HPDE6-E6E7 (cell line): Measurements from ENCODE around the gene PDAP1.
A peak's percentile ranks its signal among the peaks of the same experiment; 100 is the strongest.
"Not testable (repeated sequence)": the region's sequence is repeated elsewhere in the genome, so short reads cannot be mapped to it uniquely, and the experiment has no call there.

Experiments used
- DNase-seq: peaks from one replicate; pipeline ENCODE4 v3.0.0; 2011; ENCODE audit warnings: missing footprints; ENCODE audit errors: extremely low spot score

PDAP1 gene

DNA sequence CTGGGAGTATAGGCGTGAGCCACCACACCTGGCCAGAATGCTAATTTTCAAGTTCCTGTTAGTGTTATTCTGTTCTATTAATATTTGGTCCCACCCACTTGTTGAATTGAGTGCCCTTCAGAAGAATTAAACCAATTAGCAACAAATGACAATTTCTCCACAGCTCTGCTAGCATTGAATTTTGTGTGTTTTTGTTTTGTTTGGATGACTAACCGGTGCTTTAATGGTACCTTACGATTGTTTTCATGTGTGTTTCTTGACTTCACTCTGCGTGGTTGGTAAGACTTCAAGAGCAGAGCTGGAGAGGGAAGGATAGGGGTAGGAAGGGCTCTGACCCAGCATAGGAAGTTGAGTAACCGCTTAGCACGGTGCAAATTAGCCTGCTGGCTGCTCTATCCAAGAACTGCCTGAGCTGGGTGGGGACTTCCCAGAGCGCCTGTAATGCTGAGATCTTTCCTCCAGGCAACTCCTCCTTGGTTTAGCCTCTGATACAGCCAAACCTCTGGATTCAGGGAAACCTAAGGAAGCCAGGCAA lies 29.3 kb downstream of the PDAP1 start:
- DNase-seq = peak; percentile 71

DNA sequence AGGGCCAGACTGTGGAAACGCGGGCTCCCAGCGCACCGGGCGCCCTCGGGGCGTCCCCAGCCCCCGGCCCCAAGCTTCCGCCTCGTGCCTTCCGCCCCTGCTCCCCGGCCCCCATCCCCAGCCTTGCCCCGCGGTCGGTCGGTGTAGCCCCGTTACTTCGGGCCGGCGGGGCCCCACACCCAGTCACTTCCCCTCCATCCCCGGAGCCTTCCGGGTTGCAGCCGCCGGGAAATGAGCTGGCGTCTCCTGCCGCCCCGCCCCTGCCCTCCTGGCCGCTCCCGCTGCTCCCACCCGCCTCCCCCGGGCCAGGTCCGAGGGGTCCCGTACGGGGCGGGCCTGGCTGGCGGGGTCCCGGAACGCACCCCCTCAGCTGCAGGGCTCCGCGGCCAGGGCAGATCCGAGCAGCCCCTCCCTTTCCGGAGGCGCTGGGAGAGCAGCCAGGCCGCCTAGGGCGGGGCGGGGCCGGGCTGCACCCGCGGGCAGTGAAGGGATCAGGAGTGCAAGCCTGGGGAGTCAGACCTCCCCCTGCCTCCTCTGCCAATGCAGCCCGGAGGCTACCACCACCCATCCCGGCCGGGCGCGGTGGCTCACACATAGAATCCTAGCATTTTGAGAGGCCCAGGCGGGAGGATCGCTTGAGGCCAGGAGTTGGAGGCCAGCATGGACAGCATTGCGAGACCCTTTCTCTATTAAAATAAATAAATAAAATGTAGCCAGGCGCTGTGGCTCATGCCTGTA lies 33.2 kb downstream of the PDAP1 start:
- peak; percentile 66 for DNase-seq

DNA sequence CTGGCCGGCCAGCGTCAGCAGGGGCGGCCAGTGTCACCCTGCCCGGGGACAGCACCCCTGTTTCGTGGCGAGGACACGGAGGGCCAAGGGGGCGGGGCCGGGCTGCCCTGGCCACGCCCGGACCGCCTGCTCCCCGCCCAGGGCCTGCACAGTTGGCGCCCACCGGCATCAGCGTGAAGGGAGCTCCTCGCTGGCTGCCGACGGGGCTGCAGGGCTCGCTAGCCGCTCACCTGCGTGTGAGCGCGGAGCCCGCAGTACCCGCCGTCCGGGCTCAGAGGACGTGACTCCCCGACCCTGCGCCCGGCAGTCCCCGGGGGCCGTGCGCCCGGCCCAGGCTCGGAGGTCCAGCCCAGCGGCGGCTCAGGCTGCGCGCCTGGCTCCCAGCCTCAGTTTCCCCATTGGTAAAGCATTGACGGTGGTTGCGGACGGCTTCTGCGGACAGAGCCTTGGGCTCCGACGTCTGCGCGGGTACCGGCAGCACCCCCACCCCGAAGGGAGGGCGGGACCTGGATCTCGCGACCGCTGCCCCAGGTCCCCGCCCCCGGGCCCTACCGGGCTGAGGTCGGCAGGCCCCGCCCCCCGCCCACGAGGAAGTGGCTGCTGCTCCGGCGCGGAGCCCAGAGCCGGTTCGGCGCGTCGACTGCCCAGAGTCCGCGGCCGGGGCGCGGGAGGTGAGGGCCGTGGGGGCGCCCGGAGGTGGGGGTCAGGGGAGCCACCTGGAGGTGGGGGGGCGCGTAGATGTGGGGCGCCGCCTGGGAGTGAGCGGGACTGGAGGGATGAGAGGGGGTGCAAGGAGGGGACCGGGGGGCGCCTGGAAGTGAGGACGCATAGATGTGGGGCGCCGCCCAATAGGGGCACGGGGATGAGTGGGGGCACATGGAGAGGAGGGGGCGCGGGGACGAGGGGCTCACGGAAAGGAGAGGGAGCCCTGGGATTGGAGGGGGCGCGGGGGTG lies 34.0 kb downstream of the PDAP1 start, which contains the start of gene ARPC1B:
ARPC1B (plus strand) TSS at position 620 of the 954 bp plus-strand sequence. CDS start 10,985 bp downstream, outside the sequence.
- peak; percentile 85 for DNase-seq

DNA sequence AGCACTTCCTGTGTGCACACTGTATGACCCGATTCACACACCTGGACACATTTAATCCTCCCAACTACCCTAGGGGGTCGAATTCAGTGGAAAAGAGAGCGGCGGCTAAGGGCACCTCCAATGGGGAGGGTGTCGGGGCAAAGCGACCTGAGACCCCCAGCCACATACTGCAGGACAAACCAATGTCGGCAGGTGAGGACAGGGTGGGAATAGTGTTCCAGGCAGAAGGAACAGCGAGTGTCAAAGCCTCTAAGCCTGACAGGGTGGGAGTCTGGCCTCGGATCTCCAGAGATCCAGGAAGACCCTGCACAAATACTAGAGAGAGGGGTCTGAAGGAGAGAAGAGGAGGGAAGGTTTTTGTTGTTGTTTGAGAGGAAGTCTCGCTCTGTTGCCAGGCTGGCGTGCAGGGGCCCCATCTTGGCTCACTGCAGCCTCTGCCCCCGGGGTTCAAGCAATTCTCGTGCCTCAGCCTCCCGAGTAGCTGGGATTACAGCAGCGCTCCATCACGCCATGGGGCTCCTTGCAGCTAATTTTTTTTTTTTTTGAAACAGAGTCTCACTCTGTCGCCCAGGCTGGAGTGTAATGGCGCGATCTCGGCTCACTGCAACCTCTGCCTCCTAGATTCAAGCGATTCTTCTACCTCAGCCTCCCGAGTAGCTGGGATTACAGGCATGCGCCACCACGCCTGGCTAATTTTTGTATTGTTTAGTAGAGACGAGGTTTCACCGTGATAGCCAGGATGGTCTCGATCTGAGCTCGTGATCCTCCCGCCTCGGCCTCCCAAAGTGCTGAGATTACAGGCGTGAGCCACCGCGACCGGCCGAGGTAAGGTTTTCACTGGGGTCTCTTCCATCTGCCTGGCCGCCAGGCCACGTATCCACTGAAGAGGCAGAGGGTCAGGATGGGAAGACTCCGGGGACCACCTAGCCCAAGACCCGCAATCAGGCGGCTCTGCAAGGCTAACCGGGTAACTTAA lies 35.0 kb downstream of the PDAP1 start:
- no peak for DNase-seq

DNA sequence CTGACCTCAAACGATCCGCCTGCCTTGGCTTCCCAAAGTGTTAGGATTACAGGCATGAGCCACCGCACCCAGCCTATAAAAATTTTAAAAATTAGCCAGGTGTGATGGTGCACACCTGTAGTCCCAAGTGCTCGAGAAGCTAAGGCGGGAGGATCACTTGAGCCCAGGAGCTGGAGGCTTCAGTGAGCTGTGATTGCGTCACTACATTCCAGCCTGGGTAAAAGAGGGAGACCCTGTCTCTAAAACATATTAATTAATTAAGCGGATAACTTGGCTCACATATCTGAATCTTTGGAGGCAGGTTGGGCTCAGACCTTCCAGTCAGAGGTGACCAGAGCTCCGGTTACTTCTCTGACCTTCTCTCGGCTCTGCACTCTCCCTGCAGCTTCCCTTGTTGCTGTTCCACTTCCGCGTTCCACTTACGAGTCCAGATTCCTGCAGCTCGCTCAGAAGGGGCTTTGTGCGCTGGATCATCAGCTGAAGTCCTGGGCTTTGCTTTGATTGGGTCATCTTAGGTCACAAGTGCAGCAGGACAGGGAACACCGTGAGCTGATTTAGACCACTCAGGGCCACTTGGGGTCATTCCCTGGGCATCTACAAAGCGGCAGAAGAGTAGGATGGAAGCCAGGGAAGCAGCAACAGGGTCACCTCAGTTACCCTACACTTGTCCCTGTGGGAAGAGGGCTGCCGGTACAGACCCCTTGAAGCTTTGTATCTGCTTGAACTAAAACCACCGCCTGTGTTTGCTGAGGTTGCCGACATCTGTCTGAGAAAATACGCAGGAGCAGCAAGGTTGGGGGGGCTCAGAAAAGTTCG lies 35.9 kb downstream of the PDAP1 start:
- no peak for DNase-seq

DNA sequence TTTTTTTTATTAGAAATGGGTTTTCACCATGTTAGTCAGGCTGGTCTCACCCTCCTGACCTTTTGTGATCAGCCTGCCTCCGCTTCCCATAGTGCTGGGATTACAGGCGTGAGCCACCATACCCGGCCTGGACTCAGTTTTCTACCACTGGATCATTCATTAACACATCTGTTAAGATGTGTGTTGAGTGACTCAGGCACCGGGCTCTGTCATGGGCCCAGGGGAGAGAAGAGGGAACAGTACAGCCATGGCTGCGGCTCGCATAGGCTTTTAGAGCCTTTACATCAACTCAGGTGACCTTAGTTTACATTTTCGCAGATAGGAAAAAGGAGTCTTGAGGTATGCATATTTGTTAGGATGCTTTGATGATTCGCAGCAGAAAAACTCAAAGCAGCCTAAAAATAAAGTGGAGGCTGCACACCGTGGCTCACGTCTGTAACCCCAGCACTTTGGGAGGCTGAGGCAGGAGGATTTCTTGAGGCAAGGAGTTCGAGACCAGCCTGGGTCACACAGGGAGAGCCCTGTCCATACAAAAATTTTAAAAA lies 36.9 kb downstream of the PDAP1 start:
- DNase-seq = no peak

DNA sequence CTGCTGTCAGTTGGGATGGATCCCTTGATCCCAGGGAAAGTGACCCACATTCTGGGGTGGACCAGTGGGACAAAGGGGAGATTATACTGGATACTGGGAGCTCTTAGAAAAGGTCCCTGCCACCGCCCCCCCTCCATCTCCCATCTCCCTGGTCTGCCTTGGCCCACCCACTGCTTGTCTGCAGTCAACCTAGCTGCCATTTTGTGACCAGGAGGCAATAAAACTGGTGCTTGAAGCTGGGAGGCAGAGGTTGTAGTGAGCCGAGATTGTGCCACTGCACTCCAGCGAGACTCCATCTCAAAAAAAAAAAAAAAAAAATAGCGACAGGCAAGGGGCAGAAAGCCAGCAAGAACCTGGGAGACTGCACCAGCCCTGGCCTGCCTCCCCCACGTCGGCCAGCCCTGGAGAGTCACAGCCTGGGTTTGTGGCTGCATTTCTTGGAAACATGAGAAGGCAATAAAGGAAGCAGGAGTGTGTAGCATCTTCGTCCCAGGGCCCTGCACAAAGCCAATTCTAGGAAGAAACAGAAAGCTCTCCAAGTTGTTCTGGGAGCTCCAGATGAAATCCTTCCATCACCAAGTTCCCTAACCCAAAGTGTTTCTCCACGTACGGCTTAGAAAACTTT lies 38.5 kb downstream of the PDAP1 start:
- no peak for DNase-seq

DNA sequence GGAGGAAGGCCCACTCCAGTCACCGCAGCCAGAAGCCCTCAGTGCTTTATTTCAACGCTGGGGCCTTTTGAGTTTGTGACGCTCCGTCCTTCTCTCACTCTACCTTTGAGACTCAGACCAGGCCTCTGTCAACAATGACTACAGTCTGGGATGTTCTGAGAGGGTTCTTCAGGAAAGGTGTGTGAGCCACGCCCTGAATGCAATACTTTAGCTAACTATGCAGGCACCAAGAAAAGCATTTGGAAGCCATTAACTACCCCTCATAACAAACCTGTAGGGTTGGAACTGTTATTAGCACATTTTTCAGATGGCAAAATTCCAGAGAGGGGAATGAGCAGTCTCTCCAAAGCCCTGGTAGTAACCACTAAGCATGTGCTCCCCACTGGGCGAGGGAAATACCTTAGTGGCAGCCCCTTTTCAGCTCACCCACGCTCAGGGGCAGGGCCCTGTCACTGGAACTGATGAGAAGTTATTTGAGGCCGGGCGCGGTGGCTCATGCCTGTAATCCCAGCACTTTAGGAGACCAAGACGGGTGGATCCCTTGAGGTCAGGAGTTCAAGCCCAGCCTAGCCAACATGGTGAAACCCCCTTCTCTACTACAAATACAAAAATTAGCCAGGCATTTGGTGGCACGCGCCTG lies 39.5 kb downstream of the PDAP1 start:
- DNase-seq = no peak

DNA sequence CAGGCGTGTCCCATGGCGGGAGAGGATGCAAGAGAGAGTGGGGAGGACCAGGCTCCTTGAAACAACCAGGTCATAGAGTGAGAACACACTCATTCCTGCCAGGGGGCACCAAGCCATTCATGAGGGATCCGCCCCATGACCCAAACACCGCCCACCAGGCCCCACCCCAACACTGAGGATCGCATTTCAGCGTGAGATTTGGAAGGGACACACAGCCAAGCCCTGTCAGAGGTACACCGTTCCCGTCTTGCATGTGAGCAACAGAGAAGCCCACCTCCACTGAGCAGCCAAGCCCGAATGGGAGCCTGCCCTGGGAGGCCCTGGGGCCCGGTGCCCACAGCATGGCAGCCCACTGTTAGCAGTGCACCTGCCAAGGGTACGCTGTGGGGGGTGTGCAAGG lies 41.8 kb downstream of the PDAP1 start:
- DNase-seq = no peak

DNA sequence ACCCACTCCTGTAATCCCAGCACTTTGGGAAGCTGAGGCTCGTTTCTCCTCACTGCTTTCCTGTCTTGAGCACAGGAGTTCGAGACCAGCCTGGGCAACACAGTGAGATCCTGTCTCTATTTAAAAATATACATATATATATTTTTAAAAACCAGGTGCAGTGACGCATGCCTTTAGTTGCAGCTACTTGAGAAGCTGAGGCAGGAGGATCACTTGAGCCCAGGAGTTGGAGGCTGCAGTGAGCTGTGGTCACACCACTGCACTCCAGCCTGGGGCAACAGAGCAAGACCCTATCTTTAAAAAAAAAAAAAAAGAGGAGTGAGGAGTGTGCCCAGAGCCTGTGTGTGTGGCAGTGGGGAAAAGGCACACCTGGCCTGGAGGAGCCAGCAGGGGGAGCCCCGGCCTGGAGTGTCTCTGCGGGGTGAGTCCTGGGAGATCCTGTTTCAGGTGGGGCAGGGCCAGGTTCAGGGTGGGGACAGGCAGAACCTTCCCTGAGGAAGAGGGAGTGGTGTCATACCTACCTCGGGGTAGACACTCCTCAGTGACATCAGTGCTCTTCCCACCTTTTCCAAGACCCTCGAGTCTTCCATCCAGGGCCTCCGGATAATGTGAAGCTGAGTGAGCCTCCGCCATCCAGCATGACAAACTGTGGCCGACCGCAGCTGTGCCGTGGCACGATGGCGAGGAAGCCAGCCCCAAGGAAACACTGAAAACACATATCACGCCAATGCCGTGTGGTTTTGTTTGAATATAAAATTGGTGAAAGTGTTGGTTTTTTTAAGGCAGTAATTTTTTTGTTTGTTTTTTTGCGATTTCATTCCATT lies 42.9 kb downstream of the PDAP1 start:
- peak; percentile 86 for DNase-seq

DNA sequence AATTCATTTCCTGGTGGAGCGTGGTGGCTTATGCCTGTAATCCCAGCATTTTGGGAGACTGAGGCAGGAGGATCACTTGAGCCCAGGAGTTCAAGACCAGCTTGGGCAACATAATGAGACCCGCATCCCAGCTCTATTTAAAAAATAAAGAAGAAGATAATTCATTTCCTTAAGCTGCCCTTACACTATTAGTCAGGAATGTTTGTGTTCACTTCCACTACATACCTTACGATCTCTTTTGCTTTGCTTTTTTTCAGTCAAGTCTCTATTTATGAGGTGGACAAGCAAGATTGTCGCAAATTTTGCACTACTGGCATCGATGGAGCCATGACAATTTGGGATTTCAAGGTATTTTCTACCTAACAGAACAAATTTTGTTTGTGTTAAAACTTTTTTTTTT lies 45.1 kb downstream of the PDAP1 start:
- DNase-seq = no peak

DNA sequence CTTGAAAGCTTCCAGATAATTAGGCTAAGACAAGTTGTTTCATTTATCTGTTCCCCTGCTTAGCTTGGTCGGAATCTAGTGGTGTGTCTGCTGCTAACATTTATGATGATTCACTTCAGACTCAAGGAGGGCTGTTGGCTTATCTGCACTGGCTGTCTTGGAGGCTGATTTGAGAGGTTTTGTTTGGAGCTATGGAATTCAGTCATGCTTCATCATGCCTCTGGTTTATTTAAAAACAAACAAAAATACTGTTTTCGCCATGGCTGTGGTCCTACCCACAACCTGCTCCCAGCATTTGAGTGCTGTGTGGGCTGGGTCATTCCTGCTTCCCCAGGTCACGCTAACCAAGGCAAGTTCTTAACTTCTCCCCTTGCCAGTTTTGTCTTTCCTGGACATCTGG lies 45.6 kb downstream of the PDAP1 start:
- DNase-seq = no peak

DNA sequence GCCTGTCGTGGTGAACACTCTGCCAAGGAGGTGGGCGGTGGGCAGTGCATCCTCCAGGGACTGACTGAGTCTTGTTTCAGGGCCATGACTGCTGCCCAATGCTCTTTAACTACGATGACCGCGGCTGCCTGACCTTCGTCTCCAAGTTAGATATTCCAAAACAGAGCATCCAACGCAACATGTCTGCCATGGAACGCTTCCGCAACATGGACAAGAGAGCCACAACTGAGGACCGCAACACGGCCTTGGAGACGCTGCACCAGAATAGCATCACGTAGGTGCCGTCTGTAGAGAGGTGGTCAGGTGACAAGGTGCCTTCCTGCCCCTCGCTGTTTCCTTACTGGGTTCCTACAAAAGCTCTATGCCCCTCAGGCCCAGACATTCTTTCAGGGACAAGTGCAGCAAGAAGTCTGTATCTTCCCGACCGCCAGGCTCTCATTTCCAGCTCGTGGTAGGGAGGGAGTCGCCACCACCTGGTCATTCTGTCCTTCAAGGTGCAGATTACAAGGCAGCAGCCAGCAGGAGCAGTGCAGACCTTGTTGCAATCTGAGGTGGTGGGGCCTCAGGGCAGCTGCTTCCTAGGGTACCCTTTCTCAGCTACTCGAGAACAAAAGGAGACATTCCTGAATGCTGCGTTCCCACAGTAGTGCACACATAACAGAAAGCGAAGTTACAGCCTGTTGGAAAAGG lies 48.8 kb downstream of the PDAP1 start:
- DNase-seq = no peak

DNA sequence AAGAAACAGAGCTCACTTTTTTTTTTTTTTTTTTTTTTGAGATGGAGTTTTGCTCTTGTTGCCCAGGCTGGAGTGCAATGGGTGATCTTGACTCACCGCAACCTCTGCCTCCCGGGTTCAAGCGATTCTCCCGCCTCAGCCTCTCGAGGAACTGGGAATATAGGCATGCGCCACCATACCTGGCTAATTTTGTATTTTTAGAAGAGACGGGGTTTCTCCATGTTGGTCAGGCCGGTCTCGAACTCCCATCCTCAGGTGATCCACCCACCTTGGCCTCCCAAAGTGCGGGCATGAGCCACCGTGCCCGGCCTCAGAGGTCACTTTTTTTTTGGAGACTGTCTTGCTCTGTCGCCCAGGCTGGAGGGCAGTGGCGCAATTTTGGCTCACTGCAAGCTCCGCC lies 49.9 kb downstream of the PDAP1 start:
- DNase-seq = not testable (repeated sequence)

DNA sequence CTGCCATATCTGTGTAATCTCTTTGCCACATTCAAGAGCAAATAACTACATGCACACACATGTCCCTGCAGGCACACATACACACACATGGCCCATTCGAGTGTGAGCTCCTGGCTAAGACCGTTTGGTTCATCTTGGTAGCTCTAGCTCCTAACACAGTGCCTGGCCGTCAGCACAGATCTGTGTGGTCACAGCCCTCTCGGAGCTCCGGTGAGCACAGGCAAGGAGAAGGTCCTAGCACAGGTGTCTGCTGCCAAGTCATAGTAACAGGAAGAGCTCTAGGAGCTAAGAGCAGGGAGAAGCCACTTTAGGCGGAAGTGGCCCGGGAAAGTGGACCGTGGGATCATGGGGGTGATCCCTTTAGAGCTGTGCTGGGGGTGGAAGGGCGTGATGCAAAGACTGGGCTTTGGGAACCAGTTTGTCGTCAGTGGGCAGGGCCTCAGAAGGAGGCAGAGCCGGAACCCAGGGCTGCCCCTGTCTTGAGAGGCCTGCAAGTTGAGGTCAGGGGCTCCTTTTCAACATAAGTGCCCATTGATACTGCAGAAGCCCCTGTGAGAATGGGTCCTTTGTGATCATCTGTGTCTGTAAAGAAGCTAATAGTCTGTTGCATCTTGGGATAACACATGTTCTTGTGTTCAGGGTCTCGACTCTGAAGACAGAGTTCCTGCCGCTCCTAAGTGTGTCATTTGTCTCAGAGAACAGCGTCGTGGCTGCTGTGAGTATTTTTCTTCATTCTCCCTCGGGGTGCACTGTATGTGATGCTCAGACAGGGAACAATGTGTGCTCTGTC lies 50.5 kb downstream of the PDAP1 start:
- no peak for DNase-seq

DNA sequence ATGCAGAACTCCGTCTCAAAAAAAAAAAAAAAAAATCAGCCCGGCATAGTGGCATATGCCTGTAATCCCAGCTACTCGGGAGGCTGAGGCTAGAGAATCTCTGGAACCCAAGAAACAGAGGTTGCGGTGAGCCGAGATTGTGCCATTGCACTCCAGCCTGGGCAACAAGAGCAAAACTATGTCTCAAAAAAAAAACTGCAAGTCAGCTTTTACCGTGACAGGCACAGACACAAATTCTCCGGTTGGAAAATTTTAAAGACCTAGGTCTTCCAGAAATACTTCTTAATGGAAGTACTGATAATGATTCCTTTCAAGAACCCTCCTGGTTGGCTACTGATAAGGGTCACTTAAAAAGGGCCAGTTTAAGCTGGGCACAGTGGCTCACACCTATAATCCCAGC lies 53.3 kb downstream of the PDAP1 start:
- DNase-seq = no peak

DNA sequence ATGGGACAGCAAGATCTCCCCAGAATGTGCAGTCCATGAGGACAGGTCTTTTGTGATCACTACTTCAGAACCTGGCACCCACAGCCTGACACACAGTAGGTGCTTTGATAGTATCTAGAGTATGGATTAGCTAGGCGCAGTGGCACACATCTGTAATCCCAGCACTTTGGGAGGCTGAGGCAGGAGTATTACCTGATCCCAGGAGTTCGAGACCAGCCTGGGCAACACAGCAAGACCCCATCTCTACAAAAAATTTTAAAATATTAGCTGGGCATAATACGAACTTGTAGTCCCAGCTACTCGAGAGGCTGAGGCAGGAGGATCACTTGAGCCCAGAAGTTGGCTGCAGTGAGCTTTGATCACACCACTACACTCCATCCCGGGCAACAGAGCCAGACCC lies 56.1 kb downstream of the PDAP1 start:
- no peak for DNase-seq
